Endometrial microvascular endothelial cells (primary cell): Measurements from ENCODE around the gene EPYC. TPM values are rescaled to one million over a fixed set of nuclear protein-coding genes. Genes with fewer than 3 reads are reported as not detected.

Experiments
- in situ Hi-C: cut with HindIII; loops from 2 replicates; pipeline ENCODE4 v1.10.0; 2017; ENCODE audit warnings: low sequenced_read_pairs, low pct_unique_long_range_greater_than_20kb; ENCODE audit errors: inconsistent ontology term
- total RNA-seq: library from RNA; depleted of rRNA; stranded (reverse); fragments of >200 nt; gene quantifications from one replicate; pipeline ENCODE4 v1.2.3, GENCODE V29; 2015; ENCODE audit errors: inconsistent ontology term

Gene EPYC, protein sequence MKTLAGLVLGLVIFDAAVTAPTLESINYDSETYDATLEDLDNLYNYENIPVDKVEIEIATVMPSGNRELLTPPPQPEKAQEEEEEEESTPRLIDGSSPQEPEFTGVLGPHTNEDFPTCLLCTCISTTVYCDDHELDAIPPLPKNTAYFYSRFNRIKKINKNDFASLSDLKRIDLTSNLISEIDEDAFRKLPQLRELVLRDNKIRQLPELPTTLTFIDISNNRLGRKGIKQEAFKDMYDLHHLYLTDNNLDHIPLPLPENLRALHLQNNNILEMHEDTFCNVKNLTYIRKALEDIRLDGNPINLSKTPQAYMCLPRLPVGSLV
- total RNA-seq = not detected

DNA sequence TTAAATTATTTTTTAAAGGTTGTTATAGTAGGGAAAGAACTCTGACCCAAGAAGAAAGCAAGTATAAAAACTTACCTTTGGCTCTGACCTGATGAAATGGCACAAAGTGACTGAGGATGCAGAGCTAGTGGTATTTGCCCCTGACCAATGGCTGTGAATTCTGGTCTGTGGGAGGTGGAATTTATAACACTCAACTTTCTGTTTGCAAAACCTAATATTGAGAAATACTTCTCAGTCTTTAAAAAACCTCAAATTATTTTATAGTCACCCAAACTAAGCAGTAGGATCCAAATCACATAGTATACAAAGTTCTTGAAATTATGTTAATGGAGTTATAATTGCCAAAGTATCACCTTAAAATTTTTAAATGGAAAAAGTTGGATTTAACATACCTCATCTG lies at the start of gene EPYC:
EPYC (minus strand) TSS at position 101 of the 400 bp plus-strand sequence. CDS start 2,407 bp downstream, outside the sequence.
- in situ Hi-C loops = no loop called here

DNA sequence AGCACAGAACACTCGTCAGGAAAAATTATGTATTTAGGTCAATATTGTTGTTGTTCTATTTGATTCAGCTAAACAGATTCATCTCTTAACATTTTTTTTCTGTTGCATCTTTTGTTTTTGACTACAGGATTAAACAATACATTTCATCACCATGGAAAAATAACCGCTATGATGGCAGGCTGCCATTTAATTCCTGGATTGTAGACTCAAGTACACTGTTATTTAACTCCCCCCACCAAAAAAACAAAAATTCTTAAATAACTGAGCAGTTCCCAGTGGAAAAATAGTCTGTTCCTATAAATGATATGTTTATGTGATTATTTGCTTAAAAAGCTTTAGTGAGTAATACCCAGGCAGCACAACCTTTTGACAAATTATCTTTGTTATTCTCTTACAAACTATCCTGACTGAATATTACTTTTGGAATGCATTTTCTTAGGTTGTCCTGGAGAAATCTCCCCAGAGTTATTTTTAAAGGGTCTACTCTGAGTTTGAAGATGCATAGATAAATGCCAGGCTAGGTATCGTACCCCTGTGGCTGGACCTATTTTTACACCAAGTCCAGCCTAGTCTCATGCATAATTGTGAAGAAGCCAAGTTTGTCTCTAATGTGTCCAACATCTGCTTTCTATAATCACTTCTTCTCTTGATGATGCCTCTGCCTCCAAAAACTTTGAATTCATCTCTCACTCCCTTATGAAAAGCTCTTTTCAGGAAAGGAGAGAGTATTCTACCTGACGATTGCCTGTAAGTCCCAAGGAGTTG lies 49.4 kb upstream of the EPYC start:
- in situ Hi-C loops = no loop called here

DNA sequence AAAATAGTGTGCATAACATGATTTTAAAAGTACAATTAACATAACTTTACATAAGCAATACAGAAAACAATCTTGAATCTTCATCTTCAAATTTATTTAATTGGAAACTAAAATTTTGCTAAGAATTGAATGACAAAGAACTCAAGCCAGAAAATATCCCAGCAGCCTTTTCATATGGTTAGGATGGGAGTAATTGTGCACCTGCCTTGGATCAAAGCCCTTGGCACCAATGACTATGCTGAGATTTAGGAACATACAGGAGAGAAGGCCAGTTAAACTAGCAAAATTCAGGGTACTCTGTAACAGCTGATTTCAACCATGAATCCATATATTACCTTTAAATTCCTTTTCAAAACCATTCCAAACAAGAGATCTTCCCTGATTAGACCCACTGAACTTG lies 47.3 kb upstream of the EPYC start:
- in situ Hi-C loops = no loop called here

DNA sequence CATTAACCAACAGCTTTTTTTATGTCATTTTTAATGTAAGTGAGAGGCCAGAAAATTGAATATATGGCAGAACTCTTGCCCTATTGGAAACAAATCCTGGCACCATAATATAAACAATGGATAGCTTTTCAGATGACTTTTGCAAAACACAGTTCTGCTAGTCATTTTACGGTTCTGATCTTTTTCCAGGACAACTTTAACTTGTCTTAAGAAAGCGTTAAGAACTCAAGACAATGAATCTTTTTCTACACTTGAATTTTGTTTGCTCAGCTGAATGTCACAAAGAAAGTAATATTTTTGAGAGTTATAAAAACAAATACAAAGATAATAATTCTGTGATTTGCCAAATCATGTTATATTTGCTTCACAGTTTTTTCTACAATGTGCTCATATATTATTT lies 39.8 kb upstream of the EPYC start:
- in situ Hi-C loops = no loop called here

DNA sequence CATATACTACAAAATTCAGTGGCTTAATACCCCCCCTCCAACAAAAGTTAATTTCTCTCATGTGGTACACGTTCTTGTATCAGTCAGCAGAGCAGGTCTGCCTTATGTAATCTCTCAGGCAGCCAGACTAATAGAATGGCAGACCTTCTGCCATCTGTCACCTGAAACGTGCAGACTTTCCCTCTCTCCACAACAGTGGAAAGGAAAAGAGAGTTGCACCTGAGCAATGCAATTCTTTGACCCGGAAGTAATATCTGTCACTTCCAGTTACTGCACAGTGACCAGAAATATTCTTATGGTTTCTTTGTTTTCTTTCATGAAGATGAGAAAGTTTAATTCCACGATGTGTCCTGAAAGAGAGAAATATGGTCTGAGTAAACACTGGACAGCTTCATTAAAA lies 38.6 kb upstream of the EPYC start:
- in situ Hi-C loops = no loop called here

DNA sequence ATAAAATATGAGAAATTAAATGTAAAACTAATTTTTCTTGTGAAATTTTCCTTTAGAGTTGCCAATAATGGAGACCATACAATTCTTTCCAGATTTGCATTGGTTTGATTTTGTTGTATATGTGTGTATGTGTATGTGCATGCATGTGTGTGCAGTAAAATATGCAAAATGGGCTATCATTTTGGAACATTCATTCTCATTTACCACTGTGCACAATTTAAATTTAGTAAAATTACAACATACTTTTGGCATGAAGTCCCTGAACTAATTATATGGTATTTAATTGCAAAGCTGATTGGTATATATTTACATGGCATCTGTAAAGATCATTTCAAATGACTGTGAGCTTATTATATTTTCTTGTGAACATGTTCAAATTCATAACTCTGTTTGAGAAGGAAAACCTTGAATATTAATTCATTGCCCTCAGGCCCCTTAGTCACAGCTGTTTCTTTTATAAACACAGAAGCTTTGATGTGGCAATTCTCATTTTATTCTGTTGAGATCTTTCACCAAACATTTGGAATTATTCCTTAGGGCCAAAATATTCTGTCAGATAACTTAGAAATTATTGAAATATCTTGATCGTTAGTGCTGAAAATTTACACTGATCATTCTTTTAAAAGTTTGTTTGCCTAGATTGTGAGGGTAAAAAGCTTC lies 35.5 kb upstream of the EPYC start:
- in situ Hi-C loops = no loop called here

DNA sequence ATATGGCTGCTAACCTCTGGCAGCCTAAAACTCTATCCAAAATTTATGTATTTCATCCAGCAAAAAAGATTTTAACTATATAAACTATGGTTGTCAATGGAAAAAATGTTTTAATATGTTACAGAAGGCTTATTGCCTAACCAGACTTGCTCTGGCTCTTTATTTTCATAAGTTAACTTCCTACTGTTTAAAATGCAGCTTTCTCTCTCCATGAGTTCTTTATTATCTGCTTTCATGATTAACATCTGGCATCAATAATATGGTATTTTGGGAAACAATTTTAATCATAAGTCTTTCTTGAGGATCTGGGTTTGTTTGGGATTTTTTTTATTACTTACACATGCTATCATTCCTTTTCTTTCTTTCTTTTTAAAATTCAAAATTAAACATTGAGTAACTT lies 32.5 kb upstream of the EPYC start:
- in situ Hi-C loops = no loop called here

DNA sequence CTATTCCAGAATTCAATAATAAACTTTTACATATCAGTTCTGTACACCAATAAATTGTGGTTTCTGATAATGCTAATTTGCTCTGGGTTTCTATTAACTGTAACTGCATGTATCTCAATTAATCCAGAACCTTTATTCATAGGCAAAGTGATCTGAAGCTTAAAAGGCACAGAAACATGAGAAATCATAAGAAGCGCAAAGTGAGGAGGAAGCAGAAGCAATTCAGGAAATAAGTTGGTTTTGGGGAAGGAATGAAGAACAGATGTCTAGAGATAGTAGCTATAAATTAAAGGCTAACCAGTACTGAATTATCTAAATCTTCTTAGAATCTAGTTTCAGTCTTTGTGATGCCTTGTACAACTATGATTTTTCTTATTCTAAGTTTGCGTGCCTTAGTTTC lies 28.5 kb upstream of the EPYC start:
- in situ Hi-C loops = no loop called here

DNA sequence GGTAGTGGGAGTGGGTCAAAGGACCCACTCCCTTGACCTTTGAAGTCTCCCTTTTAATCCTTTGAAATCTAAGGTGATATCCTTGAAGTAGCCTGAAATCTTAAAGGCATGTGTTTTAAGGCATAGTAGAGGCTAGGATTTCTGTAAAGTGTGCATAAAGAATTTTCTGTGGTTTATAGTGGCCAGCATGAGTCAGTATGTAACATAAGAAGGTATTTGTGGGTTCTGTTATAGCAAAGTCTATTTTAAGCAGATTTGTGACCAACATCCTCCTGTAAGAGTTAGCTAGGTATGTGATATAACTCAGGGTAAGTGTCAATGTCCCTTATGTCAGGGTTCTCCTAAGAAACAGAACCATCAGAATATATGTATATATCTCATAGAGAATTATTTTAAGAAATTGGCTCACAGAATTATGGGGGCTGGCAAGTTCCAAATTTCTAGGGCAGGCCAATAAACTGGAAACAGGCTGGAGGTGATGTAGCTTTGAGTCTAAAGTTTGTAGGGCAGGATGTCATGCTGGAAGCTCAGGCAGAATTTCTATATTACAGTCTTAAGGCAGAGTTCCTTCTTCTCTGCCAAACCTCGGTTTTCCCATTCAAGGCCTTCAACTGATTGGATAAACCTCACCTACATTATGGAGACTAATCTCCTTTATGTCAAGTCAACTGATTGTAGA lies 18.7 kb upstream of the EPYC start:
- in situ Hi-C loops = no loop called here

DNA sequence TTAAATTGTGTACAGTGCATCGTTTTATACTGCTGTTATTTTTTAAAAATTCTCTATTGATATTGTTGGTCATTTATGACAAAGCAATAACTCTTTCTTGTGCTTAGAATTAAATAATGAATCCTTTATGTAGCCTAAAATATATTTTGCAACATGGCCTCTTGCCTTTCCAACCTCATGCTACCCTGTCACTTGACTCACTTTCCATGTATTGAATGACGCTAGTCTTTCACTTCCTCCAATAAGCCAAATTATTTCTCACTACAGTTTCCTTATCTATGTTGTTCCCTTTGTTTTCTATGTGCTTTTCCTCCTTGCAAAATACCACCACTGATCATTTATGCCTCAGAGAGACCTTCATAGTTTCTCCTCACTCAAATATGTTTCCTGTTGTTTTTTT lies 16.3 kb upstream of the EPYC start:
- in situ Hi-C loops = no loop called here

DNA sequence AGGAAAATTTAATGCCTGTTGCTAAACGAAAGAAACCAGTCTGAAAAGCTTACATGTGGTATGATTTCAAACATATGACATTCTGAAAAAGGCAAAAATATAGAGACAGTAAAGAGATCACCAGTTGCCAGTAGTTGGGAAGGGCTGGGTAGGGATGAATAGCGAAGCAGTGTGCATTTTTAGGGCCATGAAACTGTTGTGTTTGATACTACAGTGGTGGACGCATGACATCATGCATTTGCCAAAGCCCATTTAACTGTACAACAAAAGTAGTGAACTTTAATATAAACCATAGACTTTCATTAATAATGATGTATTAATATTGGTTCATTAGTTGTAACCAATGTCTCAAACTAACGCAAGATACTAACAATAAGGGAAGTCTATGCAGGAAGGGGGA lies 14.7 kb upstream of the EPYC start:
- in situ Hi-C loops = no loop called here

DNA sequence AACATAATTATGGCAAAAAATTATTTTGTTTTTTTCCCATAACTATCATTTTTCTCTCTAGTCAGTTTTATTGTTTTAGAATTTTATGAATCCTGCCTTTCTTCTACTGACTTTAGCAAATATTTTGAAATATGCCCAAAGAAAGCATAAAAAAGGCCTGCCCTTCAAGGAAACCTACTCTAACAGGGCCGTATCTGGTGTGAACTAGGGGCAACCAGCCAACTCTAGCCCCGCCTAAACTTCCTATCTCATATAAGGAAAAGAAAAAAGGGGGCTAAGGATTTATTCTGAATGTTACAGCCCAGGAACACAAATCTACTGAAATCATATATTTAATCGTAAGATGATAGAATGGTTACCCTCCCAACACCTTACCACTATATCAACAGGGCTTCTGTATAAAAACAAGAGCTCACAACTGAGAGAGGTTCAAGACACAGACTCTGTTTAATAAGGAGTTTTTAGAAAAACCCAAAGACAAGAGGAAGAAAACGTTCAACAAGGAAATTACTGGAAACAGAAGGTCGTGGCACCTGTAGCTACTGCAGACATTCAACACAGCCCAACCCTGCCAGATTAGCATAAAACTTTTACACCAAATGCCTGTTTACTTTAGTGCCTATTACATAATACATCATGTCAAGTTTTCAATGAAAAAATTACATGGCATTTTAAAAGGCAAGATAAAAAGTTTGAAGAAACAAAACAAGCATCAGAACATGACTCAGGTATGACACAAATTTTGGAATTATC lies 12.9 kb upstream of the EPYC start:
- in situ Hi-C loops = no loop called here

DNA sequence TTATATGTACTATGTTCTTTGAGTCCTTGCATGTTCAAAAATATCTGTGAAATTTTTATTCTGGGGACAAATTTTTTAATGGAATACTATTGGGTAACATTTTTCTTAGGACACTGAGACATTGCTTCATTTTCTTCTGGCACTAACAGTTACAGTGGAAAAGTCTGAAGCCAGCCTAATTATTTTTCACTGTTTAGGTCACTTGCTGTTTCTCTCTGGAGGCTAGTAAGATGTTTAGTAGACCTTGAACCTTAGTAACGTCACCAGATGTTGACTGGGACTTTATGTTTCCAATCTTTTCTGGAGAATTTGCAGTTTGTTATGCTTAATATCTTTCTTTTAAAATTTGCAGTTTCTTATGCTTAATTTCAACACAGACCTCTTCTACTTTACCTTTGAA lies 12.3 kb upstream of the EPYC start:
- in situ Hi-C loops = no loop called here

DNA sequence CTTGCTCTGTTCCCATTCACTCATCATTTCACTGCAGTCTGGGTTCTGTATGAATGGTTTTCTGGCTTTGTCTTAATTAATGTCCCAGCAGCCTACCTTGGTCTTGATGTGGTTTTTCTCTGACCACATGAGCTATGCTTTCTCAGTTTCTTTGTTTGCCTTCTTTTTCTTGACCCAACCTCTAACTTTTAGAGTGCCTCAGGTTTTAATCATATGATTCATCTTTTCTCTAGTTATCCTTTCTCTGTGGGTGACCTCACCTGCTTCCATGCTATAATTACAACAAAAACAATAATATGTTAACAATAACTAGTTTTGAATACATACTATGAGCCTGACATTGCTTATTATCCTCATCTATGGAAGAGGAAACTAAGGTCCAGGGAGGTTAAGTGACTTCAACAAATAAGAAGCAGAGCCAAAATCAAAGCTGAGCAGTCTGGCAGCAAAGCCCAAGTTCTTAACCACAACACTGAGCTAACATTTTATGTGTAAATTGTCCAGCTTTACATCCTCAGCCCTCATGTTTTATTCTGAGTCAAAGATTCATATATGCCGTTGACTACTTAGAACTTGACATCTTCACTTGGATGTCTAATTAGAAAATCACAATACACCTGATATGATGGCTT lies 4.7 kb upstream of the EPYC start:
- in situ Hi-C loops = no loop called here

DNA sequence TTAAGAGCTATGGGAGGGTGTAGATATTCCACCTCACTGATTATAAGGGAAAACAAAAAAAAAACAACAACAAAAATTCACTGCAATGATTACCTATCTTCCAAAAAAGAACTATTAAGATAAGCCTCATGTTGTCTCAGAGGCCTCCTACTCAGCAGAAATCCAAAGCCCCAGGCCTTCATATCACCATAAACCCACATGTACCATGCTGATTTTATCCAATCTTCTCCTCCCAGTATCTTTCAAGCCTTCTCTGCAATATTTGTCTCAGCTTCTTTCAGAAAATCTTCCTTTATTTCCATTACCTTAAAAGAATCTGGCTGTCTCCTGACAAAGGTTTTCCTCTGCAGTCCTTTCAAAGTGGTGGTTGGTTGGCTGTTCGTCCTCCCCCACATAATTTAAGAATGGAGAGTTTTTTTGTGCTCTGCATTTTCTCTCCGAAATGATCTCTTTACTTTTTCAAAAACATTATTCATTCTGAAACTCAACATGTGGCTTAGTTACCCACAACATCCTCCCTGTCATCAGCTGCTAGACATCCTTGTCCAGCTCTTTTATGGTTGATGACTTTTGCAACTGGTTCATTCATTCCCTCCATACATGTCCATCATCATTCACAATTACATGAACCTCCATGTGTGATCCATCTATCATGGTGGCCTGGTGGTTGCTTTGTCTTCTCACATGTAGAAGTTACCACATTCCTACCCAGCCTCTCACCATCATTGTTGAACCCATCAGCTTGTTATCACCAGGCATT lies 2.9 kb upstream of the EPYC start:
- in situ Hi-C loops = no loop called here

DNA sequence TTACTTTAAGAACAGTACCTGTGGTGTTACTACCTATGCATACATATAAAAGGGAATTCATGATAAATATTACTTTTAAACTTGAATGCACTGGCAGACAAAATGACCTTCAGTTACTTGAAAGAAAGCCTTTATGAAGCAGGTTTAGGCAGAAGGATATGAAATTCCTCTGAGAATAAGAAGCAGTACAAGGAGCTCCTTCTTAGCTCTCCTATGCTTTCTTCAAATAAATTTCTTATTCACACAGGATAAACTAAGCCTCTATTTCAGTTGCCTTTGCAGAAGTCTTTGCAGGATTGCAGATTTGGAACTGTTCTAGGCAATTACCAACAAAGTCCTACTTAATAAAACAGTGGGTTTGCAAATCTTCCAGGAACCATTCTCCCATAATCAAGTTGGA lies 1.0 kb downstream of the EPYC start:
- in situ Hi-C loops = no loop called here

DNA sequence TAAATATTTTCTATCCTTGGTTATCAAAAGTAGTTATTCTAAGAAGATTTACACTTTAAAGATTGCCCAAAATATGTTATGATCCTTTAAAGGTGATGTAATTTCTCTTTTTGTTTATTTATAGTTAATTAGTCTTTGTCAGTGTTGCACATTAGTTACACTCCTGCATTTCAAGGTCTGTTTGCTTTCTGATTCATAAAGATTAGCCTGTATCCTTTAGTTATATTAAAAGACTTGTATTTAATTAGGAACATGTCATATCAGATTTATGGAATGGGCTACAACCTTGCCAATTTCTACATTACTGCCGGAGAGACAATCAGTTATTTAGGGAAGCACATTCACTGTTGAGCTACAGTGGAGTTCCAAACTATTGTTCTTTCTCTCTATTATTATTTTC lies 3.5 kb downstream of the EPYC start:
- in situ Hi-C loops = no loop called here

DNA sequence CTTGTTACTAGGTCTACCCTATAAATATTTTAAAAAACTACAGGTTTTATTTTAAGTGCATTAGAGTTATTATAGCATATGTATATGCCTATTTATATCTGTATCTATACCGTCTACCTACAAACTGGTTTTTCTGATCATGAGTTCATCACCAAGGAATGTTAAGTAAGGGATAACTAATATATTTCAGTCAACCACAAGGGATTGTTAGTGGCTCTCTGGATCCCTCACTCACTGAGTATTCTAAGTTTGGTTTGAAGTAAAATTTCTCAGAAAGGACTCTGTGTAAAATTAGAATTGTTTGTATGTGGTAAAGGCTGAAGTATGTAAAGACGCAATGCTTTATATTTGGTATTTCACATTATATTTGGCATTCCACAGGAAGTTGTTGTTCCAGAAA lies 4.8 kb downstream of the EPYC start:
- in situ Hi-C loops = loop anchor here (25.0 kb wide), 1 partner anchor 337 kb away; no protein-coding TSS in a partner anchor
